ENCODE measurements around the gene RBM33.

RBM33 gene

GRCh38 chr7:155731871-155732270 is 87.4 kb downstream of the RBM33 start:
- H3K4me3 ChIP-seq (ENCODE audit: low read length) = no peak overlapping the region
- H3K9me3 ChIP-seq (ENCODE audit: low read length) = no peaks in the 10 kb centered on the region
- peaks cover 30% of the 10 kb centered on the region for H3K36me3 ChIP-seq (ENCODE audit: insufficient read depth, low read length)
- H3K27me3 ChIP-seq (ENCODE audit: insufficient read depth, low read length) = no peaks in the 10 kb centered on the region
- no peaks in the 10 kb centered on the region for H3K4me1 ChIP-seq (ENCODE audit: insufficient read depth, low read length)
- no peak overlapping the region for H2AFZ ChIP-seq (ENCODE audit: low read depth, low read length)

GRCh38 chr7:155732286-155732685 is 87.8 kb downstream of the RBM33 start:
- Histone ChIP-seq H3K4me1 (ENCODE audit: insufficient read depth, low read length) (no peaks in the 10 kb centered on the region), H3K36me3 (ENCODE audit: insufficient read depth, low read length) (peaks cover 30% of the 10 kb centered on the region), H3K9me3 (ENCODE audit: low read length) (no peaks in the 10 kb centered on the region), H2AFZ (ENCODE audit: low read depth, low read length) (no peak overlapping the region), H3K4me3 (ENCODE audit: low read length) (no peak overlapping the region), H3K27me3 (ENCODE audit: insufficient read depth, low read length) (no peaks in the 10 kb centered on the region)

- no peak overlapping the region for H2AFZ ChIP-seq (ENCODE audit: low read depth, low read length)
- H3K9me3 ChIP-seq (ENCODE audit: low read length) = no peaks in the 10 kb centered on the region
- H3K27me3 ChIP-seq (ENCODE audit: insufficient read depth, low read length) = no peaks in the 10 kb centered on the region
- H3K4me1 ChIP-seq (ENCODE audit: insufficient read depth, low read length) = no peaks in the 10 kb centered on the region
- no peak overlapping the region for H3K4me3 ChIP-seq (ENCODE audit: low read length)
- peaks cover 32% of the 10 kb centered on the region for H3K36me3 ChIP-seq (ENCODE audit: insufficient read depth, low read length)
Observed at GRCh38 chr7:155733582-155734444, 89.4 kb downstream of the RBM33 start.

- Histone ChIP-seq H3K36me3 (ENCODE audit: insufficient read depth, low read length) (peaks cover 38% of the 10 kb centered on the region), H3K4me3 (ENCODE audit: low read length) (no peak overlapping the region), H3K27me3 (ENCODE audit: insufficient read depth, low read length) (no peaks in the 10 kb centered on the region), H2AFZ (ENCODE audit: low read depth, low read length) (no peak overlapping the region), H3K4me1 (ENCODE audit: insufficient read depth, low read length) (no peaks in the 10 kb centered on the region), H3K9me3 (ENCODE audit: low read length) (no peaks in the 10 kb centered on the region)
Observed at GRCh38 chr7:155734445-155734809, 90.0 kb downstream of the RBM33 start.

- peaks cover 42% of the 10 kb centered on the region for H3K36me3 ChIP-seq (ENCODE audit: insufficient read depth, low read length)
- H3K4me3 ChIP-seq (ENCODE audit: low read length) = no peak overlapping the region
- no peaks in the 10 kb centered on the region for H3K4me1 ChIP-seq (ENCODE audit: insufficient read depth, low read length)
- no peak overlapping the region for H2AFZ ChIP-seq (ENCODE audit: low read depth, low read length)
- no peaks in the 10 kb centered on the region for H3K9me3 ChIP-seq (ENCODE audit: low read length)
- H3K27me3 ChIP-seq (ENCODE audit: insufficient read depth, low read length) = no peaks in the 10 kb centered on the region
Observed at GRCh38 chr7:155735442-155736115, 91.1 kb downstream of the RBM33 start.

GRCh38 chr7:155737590-155737989 is 93.1 kb downstream of the RBM33 start:
- Histone ChIP-seq H3K4me1 (ENCODE audit: insufficient read depth, low read length) (no peaks in the 10 kb centered on the region), H2AFZ (ENCODE audit: low read depth, low read length) (no peak overlapping the region), H3K27me3 (ENCODE audit: insufficient read depth, low read length) (no peaks in the 10 kb centered on the region), H3K9me3 (ENCODE audit: low read length) (no peaks in the 10 kb centered on the region), H3K4me3 (ENCODE audit: low read length) (no peak overlapping the region), H3K36me3 (ENCODE audit: insufficient read depth, low read length) (peaks cover 50% of the 10 kb centered on the region)

- Histone ChIP-seq H3K9me3 (ENCODE audit: low read length) (no peaks in the 10 kb centered on the region), H3K4me1 (ENCODE audit: insufficient read depth, low read length) (no peaks in the 10 kb centered on the region), H3K36me3 (ENCODE audit: insufficient read depth, low read length) (peaks cover 56% of the 10 kb centered on the region), H2AFZ (ENCODE audit: low read depth, low read length) (no peak overlapping the region), H3K27me3 (ENCODE audit: insufficient read depth, low read length) (no peaks in the 10 kb centered on the region), H3K4me3 (ENCODE audit: low read length) (no peak overlapping the region)
Observed at GRCh38 chr7:155738104-155738503, 93.6 kb downstream of the RBM33 start.

- Histone ChIP-seq H3K36me3 (ENCODE audit: insufficient read depth, low read length) (peaks cover 62% of the 10 kb centered on the region), H3K9me3 (ENCODE audit: low read length) (no peaks in the 10 kb centered on the region), H3K4me1 (ENCODE audit: insufficient read depth, low read length) (no peaks in the 10 kb centered on the region), H3K27me3 (ENCODE audit: insufficient read depth, low read length) (no peaks in the 10 kb centered on the region), H2AFZ (ENCODE audit: low read depth, low read length) (no peak overlapping the region), H3K4me3 (ENCODE audit: low read length) (no peak overlapping the region)
Observed at GRCh38 chr7:155738652-155739537, 94.4 kb downstream of the RBM33 start.

GRCh38 chr7:155739538-155740143 is 95.2 kb downstream of the RBM33 start:
- no peak overlapping the region for H3K4me3 ChIP-seq (ENCODE audit: low read length)
- peaks cover 67% of the 10 kb centered on the region for H3K36me3 ChIP-seq (ENCODE audit: insufficient read depth, low read length)
- H2AFZ ChIP-seq (ENCODE audit: low read depth, low read length) = no peak overlapping the region
- no peaks in the 10 kb centered on the region for H3K9me3 ChIP-seq (ENCODE audit: low read length)
- no peaks in the 10 kb centered on the region for H3K4me1 ChIP-seq (ENCODE audit: insufficient read depth, low read length)
- no peaks in the 10 kb centered on the region for H3K27me3 ChIP-seq (ENCODE audit: insufficient read depth, low read length)

- Histone ChIP-seq H3K9me3 (ENCODE audit: low read length) (no peaks in the 10 kb centered on the region), H3K4me3 (ENCODE audit: low read length) (no peak overlapping the region), H3K36me3 (ENCODE audit: insufficient read depth, low read length) (peaks cover 77% of the 10 kb centered on the region), H3K4me1 (ENCODE audit: insufficient read depth, low read length) (no peaks in the 10 kb centered on the region), H2AFZ (ENCODE audit: low read depth, low read length) (no peak overlapping the region), H3K27me3 (ENCODE audit: insufficient read depth, low read length) (no peaks in the 10 kb centered on the region)
Observed at GRCh38 chr7:155741082-155741481, 96.6 kb downstream of the RBM33 start.

- Histone ChIP-seq H3K36me3 (ENCODE audit: insufficient read depth, low read length) (peaks cover 84% of the 10 kb centered on the region), H3K27me3 (ENCODE audit: insufficient read depth, low read length) (no peaks in the 10 kb centered on the region), H3K9me3 (ENCODE audit: low read length) (no peaks in the 10 kb centered on the region)
Observed at GRCh38 chr7:155741805-155742204, 97.3 kb downstream of the RBM33 start.

GRCh38 chr7:155743177-155743576 is 98.7 kb downstream of the RBM33 start:
- Histone ChIP-seq H3K27me3 (ENCODE audit: insufficient read depth, low read length) (no peaks in the 10 kb centered on the region), H2AFZ (ENCODE audit: low read depth, low read length) (no peak overlapping the region), H3K4me1 (ENCODE audit: insufficient read depth, low read length) (peaks cover 3% of the 10 kb centered on the region), H3K9me3 (ENCODE audit: low read length) (no peaks in the 10 kb centered on the region), H3K4me3 (ENCODE audit: low read length) (no peak overlapping the region), H3K36me3 (ENCODE audit: insufficient read depth, low read length) (peaks cover 84% of the 10 kb centered on the region)

More at GRCh38 chr7:155741805-155742204, 97.3 kb downstream of the RBM33 start:
- Histone ChIP-seq H2AFZ (ENCODE audit: low read depth, low read length) (no peak overlapping the region), H3K4me3 (ENCODE audit: low read length) (no peak overlapping the region), H3K4me1 (ENCODE audit: insufficient read depth, low read length) (no peaks in the 10 kb centered on the region)
